Panc1 (cell line): ENCODE results near the gene UGT8.

ENCODE experiments used
- CTCF ChIP-seq: fragments of 450-650 bp; IDR thresholded peaks from 2 replicates; pipeline ENCODE4 v1.5.1; 2017; ENCODE audit warnings: mild to moderate bottlenecking
- POLR2AphosphoS5 ChIP-seq: IDR thresholded peaks from 2 replicates; pipeline ENCODE4 v1.6.1; 2012; ENCODE audit warnings: mild to moderate bottlenecking, low read depth, low read length, moderate library complexity
- SIN3A ChIP-seq: IDR thresholded peaks from 2 replicates; pipeline ENCODE4 v1.6.1; 2012; ENCODE audit warnings: low read depth, mild to moderate bottlenecking, low read length, moderate library complexity, borderline replicate concordance; ENCODE audit not compliant: insufficient read depth
- TCF7L2 ChIP-seq: IDR thresholded peaks from 2 replicates; pipeline ENCODE4 v1.6.1; 2011; ENCODE audit warnings: mild to moderate bottlenecking, low read depth, low read length, inconsistent platforms

- TF ChIP-seq CTCF (no peak), POLR2AphosphoS5 (no peak), SIN3A (no peak), TCF7L2 (no peak)
These were observed 16.0 kb upstream of the UGT8 start for GRCh38 chr4:114582621-114583020.
